HG02970 (cell line): ENCODE measurements around the gene VWA8.
"Not testable (repeated sequence)": the region's sequence is repeated elsewhere in the genome, so short reads cannot be mapped to it uniquely, and the experiment has no call there.

Experiments
- ATAC-seq: cut with Tn5 transposase; IDR thresholded peaks from one replicate; pipeline ENCODE4 v1.9.1; 2021; ENCODE audit warnings: mild to moderate bottlenecking, moderate library complexity, moderate number of reproducible peaks; ENCODE audit not compliant: unreplicated experiment, low FRiP score

VWA8 gene

DNA sequence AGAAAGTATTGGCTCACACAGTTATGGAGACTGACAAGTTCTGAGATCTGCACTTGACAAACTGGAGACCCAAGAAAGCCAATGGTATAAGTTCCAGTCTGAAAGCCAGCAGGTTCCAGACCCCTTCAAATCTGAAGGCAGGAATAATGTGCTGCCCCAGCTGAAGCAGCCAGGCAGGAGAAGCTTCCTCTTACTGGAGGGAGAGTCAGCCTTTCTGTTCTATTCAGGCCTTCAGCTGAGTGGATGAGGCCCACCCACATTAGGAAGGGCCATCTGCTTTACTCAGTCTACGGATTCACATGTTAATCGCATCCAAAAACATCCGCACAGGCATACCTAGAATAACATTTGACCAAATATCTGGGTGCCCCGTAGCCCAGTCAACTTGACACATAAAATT lies 8.2 kb upstream of the VWA8 start:
- no peak for ATAC-seq

DNA sequence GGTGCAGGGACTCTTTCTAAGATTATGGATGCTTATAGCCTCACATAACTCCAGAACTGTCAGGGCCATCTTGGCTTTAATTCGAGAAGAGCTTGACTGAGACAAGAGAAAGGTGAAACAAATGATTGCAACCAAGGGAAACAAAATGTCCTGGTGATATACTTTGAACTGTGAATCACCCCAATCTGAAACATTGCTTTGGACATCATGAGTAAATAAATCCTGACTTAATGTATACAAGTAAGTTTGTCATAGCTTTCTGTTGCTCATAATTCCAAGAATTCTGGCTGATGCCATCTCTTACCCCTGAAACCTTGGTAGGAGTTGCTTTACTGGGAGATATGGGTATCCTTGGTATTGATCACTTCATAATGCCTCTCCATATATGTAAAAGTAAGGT lies 5.8 kb upstream of the VWA8 start:
- no peak for ATAC-seq

DNA sequence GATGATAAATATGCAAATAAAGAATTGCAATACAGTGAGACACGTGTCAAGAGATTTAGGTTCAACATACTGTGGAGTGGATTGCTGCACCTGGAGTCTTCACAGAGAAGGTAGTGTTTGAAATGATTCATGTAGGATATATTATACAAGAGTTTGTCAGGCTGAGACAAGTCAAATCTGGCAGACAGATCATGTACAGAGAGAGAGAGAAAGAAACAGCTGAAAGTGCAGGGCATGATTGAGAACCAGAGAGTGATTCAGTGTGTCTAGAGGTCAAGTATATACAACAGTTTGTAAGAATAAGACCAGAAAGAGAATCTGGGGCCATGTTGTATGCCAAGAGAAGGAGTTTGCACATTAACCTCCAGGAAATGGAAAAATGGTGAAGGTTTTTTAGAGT lies 2.1 kb upstream of the VWA8 start:
- no peak for ATAC-seq

DNA sequence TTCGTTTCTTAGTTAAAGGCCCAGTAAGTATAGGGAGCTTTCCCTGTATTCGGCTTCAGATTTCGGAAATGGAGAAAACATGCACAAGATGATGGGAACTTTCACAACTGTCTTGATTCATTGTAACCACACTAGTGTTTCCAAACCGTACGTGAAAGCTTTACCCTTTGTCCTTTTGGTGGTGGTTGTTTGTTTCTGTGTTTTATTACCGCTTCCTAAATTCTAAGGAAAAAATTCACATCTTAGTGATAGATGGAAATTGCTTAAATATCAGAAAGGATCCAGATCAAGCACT lies 504 bp upstream of the VWA8 start:
- ATAC-seq = no peak

DNA sequence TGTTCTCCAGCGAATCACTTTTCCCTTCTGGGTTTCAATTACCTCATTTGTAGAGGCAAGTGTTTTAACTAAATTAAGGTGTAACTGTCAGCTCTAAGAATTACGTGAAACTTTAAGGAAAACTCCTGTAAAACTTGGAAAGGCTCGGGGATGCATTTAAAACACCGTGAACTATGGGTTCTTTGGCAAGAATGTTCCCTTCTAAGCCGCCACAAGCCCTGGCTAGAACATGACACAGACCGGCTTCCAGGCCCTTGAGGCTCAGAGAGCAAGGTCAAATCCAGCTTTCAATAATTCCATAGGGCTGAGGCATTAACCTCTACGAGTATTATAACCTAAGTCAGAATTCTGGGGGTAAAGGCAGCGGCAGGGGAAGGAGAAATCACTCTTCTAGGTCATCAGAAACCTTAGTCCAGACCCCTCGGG lies 685 bp downstream of the VWA8 start:
- no peak for ATAC-seq

DNA sequence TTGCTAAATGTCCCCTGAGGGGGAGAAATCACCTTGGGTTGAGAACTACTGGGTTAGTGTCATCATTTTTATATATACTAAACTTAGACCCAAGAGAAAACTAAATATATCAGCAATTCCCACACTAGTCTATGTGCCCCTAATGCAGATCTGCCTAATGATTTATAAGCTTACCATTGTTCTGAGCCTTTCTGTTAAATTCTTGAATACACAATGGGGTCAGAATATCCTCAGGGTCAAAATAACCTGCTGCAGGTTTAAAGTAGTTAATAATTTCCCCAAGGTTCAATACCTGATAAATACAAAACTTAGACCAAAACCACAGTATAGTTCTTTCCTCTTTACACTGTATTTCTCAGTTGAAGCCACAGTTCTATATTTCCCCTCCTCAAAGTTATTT lies 4.6 kb downstream of the VWA8 start:
- ATAC-seq = no peak

DNA sequence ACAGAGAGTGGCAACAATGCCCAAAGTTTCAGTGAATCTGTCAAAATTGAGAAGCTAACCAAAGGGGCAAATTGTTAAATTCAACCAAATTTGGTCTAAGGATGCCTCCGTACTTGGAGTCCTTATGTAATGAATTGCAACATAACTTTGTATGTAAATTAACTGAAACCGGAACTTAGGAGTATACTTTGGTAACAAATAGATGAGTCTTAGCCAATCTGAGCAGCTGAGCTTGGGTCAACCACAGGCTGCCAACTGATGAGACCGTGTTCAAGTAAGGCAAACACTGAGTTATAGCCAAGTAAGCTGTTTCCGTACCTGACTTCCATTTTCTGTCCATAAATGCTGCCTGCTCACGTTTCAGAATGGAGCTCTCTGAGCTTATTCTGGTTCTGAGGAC lies 5.3 kb downstream of the VWA8 start:
- ATAC-seq = no peak

DNA sequence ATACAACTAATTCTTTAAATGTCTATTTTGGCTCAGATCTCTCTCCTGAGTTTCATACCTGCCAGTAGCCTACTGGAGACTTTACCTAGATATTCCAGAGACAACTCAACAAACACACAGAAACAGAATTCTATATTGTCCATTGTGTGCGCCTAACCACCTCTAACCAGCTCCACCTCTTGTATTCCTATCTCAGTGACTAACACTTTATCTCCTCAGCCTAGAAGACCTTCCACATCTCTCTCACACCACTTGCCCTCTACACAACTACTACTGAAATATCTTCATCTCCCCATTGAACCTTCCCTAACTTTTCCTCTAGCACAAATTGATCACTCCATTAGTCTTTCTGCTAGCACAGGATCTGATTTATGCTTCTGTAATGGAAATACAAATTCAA lies 6.7 kb downstream of the VWA8 start:
- no peak for ATAC-seq

DNA sequence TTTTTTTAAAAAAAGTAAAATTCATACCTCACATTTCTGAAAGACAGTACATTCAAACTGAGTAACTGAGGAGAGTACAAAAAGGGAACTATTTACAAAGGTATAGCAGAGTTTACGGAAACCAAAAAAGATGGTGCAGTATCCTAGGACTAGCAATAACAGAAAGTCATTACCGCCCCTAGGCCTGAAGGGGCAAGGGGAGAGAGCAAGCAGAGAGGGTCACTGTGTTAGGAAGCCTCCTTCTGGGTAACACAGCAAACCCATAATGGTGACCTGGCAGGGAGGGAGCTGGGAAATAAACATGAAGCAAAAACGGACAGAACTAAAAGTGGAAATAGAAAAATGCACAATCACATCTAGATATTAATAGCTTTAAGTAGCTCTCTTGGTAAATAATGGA lies 8.2 kb downstream of the VWA8 start:
- ATAC-seq = no peak

DNA sequence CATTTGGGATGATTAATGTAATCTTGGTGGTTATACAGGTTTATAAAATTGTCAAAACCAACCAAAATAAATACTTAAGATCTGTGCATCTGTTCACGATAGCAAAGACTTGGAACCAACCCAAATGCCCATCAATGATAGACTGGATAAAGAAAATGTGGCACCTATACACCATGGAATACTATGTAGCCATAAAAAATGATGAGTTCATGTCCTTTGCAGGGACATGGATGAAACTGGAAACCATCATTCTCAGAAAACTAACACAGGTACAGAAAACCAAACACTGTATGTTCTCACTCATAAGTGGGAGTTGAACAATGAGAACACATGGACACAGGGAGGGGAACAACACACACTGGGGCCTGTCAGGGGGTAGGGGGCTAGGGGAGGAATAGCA lies 11.8 kb downstream of the VWA8 start:
- not testable (repeated sequence) for ATAC-seq

DNA sequence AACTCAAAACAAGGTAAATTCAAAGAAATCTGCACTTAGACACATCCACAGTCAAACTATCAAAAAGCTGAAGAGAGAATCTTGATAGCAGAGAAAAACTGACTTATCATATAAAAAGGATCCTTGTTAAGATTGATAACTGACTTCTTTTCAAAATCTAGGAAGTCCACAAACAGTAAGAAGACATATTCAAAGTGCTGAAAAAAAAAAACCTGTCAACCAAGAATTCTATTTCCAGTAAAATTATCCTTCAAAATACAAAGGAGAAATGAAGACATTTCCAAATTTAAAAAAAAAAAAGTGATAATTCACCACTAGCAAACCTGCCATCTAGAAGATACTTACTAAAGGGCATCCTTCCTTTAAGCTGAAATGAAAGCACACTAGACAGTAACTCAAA lies 15.0 kb downstream of the VWA8 start:
- ATAC-seq = no peak

DNA sequence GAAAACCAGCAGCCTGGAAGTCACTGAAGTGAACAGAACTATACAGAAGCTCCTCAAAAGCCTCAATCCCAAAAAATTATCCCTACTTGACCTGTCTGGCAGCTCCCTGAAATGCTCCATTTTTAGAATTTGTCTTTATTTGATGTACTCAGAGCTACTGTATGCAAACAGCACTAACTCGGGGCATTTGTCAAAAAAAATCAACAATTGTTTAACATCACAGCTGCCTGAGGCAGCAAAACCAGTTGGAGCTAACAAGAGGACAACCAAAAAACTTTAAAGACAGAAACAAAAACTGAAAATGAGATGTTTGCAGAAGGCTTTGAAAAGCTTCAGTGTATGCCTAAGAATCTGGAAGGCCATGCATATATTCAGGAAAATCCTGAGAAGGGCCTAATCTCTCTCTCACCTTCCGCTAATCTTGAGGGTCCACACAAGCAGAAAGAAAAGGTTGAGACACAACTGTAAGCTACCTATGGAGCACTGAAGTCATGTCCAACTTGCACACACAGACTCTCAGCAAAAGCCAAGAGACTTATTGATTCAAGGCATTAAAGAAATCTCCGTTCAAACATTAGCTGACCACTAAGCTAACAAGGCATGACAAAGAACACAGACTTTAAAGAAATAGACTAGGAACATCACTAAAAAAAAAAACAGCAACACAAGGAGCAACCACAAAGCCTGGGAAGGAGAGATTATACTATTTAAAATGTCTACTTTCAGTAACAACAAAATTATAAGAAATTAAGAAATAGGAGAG lies 16.1 kb downstream of the VWA8 start:
- no peak for ATAC-seq

DNA sequence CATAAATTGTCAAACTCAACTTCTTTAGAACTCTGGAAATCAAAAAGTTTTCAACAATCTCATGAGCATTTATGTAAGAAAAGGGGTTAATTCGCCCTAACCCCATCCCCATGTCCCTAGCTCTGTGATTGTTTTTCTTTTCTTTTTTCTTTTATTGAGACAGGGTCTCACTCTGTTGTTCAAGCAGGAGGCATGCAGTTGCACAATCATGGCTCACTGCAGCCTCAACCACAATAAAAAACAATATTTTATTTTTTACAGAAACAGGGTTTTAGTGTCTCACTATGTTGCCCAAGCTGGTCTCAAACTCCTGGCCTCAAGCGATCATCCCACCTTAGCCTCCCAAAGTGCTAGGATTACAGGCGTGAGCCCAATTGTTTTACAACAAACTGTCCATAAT lies 16.7 kb downstream of the VWA8 start:
- no peak for ATAC-seq

DNA sequence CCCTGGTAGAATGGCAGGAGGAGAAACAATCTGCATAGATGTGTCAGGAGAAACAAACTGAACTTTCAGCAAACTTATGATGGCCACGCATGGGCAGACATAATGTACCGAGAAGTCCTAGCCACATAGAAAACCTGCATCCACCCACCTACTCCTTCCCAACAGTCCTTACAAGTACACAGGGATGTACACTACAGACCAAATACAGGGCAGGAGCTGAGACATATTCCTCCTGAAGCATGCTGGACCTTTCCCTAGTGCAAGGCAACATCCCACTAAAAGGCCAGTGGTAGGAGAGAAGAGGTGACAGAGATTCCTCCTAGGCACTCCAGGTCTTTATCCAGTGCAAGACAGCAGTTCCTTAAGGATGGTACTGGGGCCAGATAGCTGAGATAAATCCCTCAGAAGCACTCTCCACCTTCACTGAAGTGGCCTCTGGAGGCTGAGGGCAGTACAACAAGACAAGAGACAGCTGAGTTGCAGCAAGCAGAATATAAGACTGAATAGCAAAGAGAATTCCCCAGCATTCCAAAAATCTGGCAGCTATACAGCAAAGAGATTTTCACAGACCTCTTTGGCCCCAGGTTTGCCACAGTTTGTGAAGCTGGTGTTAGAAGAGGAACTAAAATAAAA lies 18.3 kb downstream of the VWA8 start:
- ATAC-seq = no peak

DNA sequence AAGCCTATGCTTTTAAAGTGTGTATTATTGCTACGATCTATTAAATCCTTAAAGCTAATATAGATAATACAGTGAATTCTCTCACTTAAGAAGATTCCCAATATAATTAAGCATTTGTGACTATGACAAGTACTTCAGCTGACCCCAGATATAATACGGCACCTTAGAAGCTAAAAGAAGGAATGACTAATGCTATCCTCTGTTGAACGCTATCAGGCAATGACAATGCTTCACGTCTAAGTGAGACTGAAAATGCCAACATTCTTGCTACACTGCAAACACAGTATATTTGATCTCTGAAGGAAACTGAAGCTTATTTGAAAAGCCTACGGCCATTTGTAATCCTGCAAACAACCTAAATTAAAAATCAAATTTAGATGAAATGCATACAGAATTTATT lies 19.7 kb downstream of the VWA8 start:
- no peak for ATAC-seq

DNA sequence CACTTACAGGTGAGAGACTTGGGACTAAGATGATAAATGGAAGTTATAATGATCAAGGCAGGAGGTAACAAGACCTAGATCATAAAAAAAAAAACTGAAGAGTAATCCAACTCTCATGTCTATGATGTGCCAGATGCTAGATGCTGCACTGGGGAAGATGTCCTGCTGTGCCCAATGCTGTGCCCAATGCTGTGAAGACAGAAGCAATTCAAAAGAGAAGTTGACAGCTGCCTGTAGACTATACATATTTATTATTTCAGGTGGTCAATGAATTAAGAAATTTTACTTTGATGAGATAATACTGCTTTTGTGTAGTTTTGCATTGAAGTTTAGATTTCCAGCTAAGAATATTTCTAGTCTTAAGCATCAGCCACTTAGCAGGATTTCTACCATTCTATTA lies 21.5 kb downstream of the VWA8 start:
- no peak for ATAC-seq

DNA sequence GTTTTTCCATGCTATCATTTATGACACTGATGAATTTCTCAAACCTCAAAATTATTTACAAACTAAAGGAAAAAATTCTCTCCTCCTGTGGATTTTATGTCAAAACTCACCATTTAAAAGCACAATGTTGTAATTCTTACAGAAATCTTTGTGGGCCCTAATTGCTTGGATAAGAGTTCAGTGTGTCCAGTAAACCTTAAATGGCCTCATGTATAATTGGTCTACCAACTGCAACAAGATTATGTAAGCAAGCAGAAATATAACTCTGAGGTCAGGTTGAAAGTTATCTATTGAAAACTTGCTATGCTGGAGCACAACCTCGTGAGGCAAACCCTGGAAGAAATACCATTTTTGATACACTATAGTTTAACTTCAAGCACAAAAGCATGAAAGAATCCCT lies 22.0 kb downstream of the VWA8 start:
- no peak for ATAC-seq

DNA sequence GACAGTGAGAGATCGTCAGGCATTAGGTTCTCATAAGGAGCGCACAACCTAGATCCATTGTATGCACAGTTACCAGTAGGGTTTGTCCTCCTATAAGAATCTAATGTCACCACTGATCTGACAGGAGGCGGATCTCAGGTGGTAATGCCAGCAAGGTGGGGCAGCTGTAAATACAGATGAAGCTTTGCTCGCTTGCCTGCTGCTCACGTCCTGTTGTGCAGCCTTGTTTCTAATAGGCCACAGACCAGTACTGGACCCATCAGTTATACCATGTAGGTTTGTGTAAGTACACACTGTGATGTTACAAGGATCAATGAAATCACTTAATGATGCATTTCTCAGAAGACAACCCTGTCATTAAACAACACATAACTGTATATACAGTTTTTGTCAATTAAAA lies 23.5 kb downstream of the VWA8 start:
- no peak for ATAC-seq

DNA sequence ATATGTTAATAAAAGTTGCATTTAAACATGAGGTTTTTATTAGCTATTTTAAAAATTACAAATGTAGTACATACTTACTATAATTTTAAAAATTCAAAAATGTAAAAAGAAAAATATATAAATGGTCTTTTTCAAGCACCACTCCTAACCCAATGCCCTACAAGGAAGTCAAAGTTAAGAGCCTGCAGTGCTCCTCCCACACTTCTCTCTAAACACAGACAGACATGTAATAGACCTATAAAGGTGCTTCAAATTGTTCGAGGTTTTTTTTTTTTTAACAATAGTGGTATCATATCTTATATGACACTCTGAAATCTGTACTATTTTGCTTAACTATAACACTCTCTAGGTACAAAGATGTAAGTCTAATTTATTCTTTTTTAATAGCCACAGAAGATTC lies 25.4 kb downstream of the VWA8 start:
- ATAC-seq = no peak

DNA sequence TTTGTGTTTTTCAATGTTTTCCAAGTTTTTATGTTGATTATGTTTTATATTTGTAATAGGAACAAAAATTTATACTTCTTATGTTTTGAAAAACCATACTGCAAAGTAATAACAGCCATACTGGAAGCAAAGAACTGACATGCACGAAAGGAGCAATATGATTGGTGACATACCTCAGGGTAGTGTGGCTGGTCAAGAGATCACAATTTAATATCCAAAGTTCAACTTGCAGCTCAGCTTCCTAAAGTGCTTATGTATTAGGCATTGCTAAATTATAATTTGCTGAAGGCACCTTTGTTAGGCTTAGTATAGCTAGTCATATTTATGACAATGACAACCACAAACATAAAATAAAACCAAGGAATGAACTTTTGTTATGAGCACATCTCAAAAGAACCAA lies 25.9 kb downstream of the VWA8 start:
- no peak for ATAC-seq

DNA sequence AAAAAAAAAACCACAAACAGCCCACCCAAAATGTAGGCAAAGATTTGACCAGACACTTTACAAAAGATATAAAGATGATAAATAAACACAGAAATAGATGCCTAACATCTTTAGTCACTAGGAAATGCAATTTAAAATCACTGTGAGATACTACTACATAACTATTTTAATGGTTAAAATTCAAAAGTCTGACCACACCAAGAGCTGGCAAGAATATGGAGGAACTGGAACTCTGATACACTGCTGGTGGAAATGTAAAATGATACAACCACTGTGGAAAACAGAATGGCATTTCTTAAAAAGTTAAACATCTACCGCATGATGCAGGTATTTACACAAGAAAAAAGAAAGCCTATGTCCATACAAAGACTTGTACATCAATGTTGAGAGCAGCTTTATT lies 26.8 kb downstream of the VWA8 start:
- ATAC-seq = no peak

DNA sequence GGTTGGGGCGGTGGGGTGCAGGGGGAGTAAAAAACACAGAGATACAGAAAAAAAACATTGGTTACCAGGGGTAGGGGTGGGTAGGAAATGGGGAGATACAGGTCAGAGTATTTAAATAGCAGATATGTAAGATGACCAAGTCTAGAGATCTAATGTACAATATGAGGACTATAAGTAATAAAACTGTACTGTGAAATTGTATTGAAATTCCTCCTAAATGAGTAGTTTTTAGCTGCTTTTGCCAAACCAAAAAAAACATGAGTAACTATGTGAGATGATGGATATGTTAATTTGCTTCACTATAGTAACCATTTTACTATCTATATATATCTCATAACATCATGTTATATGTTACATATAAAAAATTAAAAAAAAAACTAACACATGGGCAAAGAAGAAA lies 29.6 kb downstream of the VWA8 start:
- no peak for ATAC-seq

DNA sequence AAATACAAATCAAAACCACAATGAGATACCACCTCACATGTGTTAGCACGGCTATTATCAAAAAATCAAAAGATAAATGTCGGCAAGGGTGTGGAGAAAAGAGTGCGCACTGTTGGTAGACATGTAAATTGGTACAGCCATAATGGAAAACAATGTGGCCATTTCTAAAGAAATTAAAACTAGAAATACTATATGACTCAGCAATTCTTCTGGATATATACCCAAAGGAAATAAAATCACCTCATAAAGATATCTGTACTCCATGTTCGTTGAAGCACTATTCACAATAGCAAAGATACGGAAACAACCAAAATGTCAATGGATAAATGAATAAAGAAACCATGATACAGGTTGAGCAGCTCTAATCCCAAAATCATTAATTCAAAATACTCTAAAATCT lies 30.8 kb downstream of the VWA8 start:
- no peak for ATAC-seq
